Coronary artery (tissue), 2 donors: ENCODE data around the gene PRELP.

Experiments used
- DNase-seq: peaks from one replicate; pipeline ENCODE4 v3.0.0-alpha.2; 2017; ENCODE audit warnings: low spot score
- H3K27ac ChIP-seq, 2 donors: fragments of 200-600 bp; sonication (generic); one replicate each; pipeline ENCODE4 v1.5.1; 2016 to 2019
- H3K4me3 ChIP-seq: fragments of 200-600 bp; sonication (generic); 2 replicates; pipeline ENCODE4 v1.5.1; 2016; ENCODE audit warnings: mild to moderate bottlenecking, moderate library complexity
- TF ChIP-seq, protein P1 (sequence below): fragments of 200-600 bp; sonication (generic); IDR thresholded peaks from one replicate; pipeline ENCODE4 v1.5.1; 2019; ENCODE audit warnings: antibody characterized with exemption

PRELP gene

DNA sequence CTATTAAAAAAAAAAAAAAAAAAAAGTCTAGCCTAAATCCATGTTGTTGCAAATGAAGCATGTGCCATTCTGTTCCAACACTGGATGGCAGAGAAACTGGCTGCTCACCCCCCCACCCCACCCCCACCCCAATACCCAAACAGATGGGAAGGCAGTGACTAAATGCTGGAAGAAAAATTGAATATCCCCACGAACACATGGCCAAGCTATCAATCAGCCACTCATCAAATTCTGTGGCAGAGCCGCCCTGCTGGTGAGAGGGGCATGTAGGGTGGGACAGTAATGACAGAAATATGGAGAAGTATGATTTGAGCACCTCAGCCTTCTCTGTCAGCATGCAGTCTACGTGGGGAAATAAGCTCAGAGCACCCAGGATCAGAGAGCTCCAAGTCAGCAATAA, 52.5 kb downstream of the PRELP start:
- TF ChIP-seq, protein P1, sequence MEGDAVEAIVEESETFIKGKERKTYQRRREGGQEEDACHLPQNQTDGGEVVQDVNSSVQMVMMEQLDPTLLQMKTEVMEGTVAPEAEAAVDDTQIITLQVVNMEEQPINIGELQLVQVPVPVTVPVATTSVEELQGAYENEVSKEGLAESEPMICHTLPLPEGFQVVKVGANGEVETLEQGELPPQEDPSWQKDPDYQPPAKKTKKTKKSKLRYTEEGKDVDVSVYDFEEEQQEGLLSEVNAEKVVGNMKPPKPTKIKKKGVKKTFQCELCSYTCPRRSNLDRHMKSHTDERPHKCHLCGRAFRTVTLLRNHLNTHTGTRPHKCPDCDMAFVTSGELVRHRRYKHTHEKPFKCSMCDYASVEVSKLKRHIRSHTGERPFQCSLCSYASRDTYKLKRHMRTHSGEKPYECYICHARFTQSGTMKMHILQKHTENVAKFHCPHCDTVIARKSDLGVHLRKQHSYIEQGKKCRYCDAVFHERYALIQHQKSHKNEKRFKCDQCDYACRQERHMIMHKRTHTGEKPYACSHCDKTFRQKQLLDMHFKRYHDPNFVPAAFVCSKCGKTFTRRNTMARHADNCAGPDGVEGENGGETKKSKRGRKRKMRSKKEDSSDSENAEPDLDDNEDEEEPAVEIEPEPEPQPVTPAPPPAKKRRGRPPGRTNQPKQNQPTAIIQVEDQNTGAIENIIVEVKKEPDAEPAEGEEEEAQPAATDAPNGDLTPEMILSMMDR, result no peak
- H3K4me3 ChIP-seq, result no peak overlapping the region
- no peak for DNase-seq
- H3K27ac ChIP-seq, result no peak overlapping the region

DNA sequence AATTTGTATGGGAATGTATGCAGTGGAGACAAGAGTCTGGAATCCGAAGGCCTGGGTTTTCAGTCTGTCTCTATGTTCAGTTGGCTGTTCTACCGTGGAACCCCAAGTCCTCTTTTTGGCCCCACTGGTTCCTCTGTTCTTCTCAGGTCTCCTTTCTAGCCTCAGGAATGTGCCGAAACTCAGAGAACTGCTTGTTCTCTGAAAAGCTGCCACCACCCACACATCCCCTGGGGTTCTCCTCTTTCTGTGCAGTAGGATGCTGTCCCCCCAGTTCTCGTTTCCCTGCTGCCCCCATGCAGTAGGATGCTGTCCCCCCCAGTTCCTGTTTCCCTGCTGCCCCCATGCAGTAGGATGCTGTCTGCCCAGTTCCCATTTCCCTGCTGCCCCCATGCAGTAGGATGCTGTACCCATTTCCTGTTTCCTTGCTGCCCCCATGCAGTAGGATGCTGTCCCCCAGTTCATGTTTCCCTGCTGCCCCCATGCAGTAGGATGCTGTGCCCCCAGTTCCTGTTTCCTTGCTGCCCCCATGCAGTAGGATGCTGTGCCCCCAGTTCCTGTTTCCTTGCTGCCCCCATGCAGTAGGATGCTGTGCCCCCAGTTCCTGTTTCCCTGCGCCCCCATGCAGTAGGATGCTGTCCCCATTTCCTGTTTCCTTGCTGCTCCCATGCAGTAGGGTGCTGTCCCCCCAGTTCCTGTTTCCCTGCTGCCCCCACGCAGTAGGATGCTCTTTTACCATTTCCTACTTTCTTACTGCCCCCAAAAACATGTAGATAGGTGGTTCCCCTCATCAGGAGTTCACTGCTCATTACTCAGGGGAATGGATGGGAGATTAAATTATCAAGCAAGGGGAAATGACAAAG, 53.6 kb downstream of the PRELP start:
- TF ChIP-seq, protein P1, result no peak

GRCh38 chr1:203531063-203531462, 55.5 kb downstream of the PRELP start:
- TF ChIP-seq, protein P1, result no peak
- Histone ChIP-seq H3K27ac (no peak overlapping the region), H3K4me3 (no peak overlapping the region)
- DNase-seq, result no peak

More for the DNA sequence above, 53.6 kb downstream of the PRELP start:
- Histone ChIP-seq H3K27ac (peak overlapping the region in 1 of 2 donors; percentile 15), H3K4me3 (no peak overlapping the region)
- DNase-seq, result no peak

- Histone ChIP-seq H3K4me3 (no peak overlapping the region), H3K27ac (peak overlapping the region; percentile 59 to 72)
- TF ChIP-seq, protein P1, result no peak
- no peak for DNase-seq
Measured at GRCh38 chr1:203534012-203534411, 58.4 kb downstream of the PRELP start.

DNA sequence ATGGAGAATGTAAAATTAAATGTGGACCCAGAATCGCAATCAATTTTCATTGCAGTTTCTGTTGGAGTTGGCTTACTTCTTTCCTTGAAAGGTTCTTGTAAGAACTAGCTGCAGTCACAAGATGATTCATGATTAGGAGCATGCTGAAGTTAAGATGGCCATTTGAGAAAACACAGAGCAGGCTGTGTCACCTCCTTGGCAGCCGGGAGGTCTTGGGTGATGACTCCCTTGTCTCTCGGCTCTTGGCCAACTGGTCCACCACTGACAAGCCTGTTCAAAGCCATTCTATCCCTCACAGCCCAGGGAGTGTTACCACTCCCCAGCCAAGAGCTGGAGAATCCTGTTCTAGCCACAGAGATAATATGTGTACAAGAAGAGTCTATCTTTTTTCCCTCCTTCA, 58.9 kb downstream of the PRELP start:
- TF ChIP-seq, protein P1, result no peak
- Histone ChIP-seq H3K27ac (peak overlapping the region; percentile 59 to 72), H3K4me3 (no peak overlapping the region)
- peak; percentile 88 for DNase-seq

DNA sequence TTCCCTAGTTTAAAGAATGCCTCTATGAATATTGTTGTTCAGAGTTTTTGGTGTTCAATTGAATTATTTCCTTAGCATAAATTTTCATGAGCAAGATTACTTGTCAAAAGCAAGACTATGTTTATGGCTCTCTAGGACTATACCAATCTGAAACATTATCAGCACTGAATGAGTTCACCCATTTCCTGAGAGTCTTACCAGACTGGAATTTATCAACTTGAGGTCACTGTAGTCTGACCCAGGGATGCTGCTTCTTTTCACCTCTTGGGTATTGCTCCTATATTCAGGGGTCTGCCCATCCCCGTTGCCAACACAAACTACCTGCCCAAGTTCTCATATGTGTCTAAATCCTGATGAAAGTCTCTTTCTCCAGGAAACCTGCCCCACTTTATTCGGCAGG, 61.0 kb downstream of the PRELP start:
- Histone ChIP-seq H3K27ac (peak overlapping the region; percentile 66 to 74), H3K4me3 (no peak overlapping the region)
- TF ChIP-seq, protein P1, result no peak
- DNase-seq, result no peak

DNA sequence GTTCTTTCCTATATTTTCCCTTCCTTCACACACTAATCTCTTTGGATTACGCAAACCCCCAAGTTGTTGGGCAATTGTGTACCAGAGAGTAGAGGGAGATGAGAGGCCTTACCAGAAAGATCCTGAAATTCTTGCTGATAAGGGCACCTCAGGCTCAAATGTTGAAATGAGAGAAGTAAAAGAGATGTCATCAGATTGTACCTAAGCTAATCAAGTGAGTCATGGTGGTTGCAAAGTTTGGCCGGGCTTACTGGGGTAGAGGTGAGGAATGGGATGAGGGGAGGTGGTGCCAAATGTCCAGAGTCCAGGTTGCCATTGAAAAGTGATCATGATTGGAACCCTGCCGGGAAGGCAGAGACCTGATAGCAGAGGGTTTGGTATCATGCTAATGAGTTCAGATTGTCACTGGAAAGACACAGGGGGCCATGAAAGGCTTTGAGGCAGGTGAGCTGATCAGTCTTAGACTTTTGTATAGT, 61.4 kb downstream of the PRELP start:
- TF ChIP-seq, protein P1, result no peak
- DNase-seq, result no peak
- Histone ChIP-seq H3K4me3 (no peak overlapping the region), H3K27ac (peak overlapping the region; percentile 66 to 74)
